ENCODE measurements around the gene RASAL2. TPM values are rescaled to one million over a fixed set of nuclear protein-coding genes. Genes with fewer than 3 reads are reported as not detected.

RASAL2 gene
- total RNA-seq, 1 experiment from 2014 or later, result 22.2 TPM

GRCh38 chr1:178277793-178278530 lies 184.1 kb downstream of the RASAL2 start:
- no peaks in the 10 kb centered on the region for H4K20me1 ChIP-seq (ENCODE audit: control insufficient read depth, insufficient read depth, insufficient read length)
- H3K23me2 ChIP-seq (ENCODE audit: insufficient read length, low read depth, low read length, poor library complexity, severe bottlenecking), result no peaks in the 10 kb centered on the region
- peak overlapping the region; percentile 19; the same call in 1 of the 2 replicates for H2BK15ac ChIP-seq (ENCODE audit: low read depth, low read length)
- no peak overlapping the region for H3K14ac ChIP-seq (ENCODE audit: insufficient read depth, low read length)
- H3K4ac ChIP-seq (ENCODE audit: low read depth, low read length), result no peak overlapping the region
- no CpG with 5 or more reads among the region's 4 CpGs for WGBS (ENCODE audit: extremely low coverage, insufficient read length, low lambda C conversion rate)
- Mint-ChIP-seq H3K9me3 (peaks cover 0 to 6% of the 10 kb centered on the region in 2 experiments; a peak in 1 of 5 replicates), H3K36me3 (ENCODE audit: insufficient read depth in 1 of 3, low read depth in 3 of 3) (peaks cover 6 to 12% (median 10%) of the 10 kb centered on the region in 3 experiments; a peak in 5 of 7 replicates), H3K4me1 (peaks cover 49 to 62% of the 10 kb centered on the region in 2 experiments), H3K27ac (peak overlapping the region in 2 of 3 experiments; percentile 31 to 46; a peak in 4 of 7 replicates), H3K4me3 (no peak overlapping the region), H3K27me3 (ENCODE audit: low read depth) (no peaks in the 10 kb centered on the region)
- no peaks in the 10 kb centered on the region for H3K79me1 ChIP-seq (ENCODE audit: insufficient read depth, low read depth, low read length, poor library complexity, severe bottlenecking)
- H3K27ac ChIP-seq (ENCODE audit: insufficient read length, low read depth, low read length), result no peak overlapping the region
- H3K56ac ChIP-seq (ENCODE audit: insufficient read length, low read depth, low read length), result no peak overlapping the region
- no peak overlapping the region for H2BK120ac ChIP-seq (ENCODE audit: low read depth, low read length, poor library complexity, severe bottlenecking)
- H3K4me2 ChIP-seq (ENCODE audit: insufficient read depth, insufficient read length, low read length), result no peak overlapping the region
- no peak overlapping the region for H2BK5ac ChIP-seq (ENCODE audit: insufficient read length, low read length)
- H3T11ph ChIP-seq (ENCODE audit: low read length), result no peak overlapping the region
- H3K9ac ChIP-seq (ENCODE audit: extremely low read depth, insufficient read length, low read length), result no peak overlapping the region
- no peak overlapping the region for H4K5ac ChIP-seq (ENCODE audit: insufficient read length, low read depth, low read length)
- no peaks in the 10 kb centered on the region; the same call in 1 of the 2 replicates for H3K79me2 ChIP-seq (ENCODE audit: insufficient read depth, low read length)
- no peaks in the 10 kb centered on the region for H3K9me3 ChIP-seq (ENCODE audit: control insufficient read depth, low read depth, low read length)
- H4K8ac ChIP-seq (replicated peaks; ENCODE audit: insufficient read length, low read depth, low read length), result no peak overlapping the region
- H4K91ac ChIP-seq (ENCODE audit: insufficient read length, low read depth, low read length), result no peak overlapping the region
- H3K23ac ChIP-seq (ENCODE audit: insufficient read length, low read depth, low read length), result no peak overlapping the region
- H2BK20ac ChIP-seq (ENCODE audit: low read depth, low read length, poor library complexity, severe bottlenecking), result no peak overlapping the region
- peak overlapping the region; percentile 25 for H2AK5ac ChIP-seq (ENCODE audit: insufficient read length, low read length)
- no peak for TF ChIP-seq CTCF (conservative IDR thresholded peaks at IDR 0.05)
- H2AFZ ChIP-seq (ENCODE audit: low read length), result no peak overlapping the region
- H3K27me3 ChIP-seq (ENCODE audit: insufficient read depth, low read length), result no peaks in the 10 kb centered on the region
- peaks cover 7% of the 10 kb centered on the region; the same call in 1 of the 2 replicates for H3K4me1 ChIP-seq (ENCODE audit: insufficient read depth, low read length)
- no peak overlapping the region for H3K18ac ChIP-seq (ENCODE audit: insufficient read length, low read depth, low read length)
- no peak for DNase-seq
- H2BK12ac ChIP-seq (ENCODE audit: insufficient read length, low read depth, low read length), result no peak overlapping the region
